D721Med (cell line): ENCODE measurements around the gene SPEM3.

Experiments
- DNase-seq: peaks from one replicate; pipeline ENCODE4 v3.0.0; 2011; ENCODE audit warnings: low spot score; ENCODE audit not compliant: insufficient read length
- FAIRE-seq: peaks from 2 replicates; lab custom pipeline; 2011; peaks lifted over from hg19 to GRCh38; lab: Jason Lieb, UNC
- CTCF ChIP-seq: IDR thresholded peaks from 2 replicates; pipeline ENCODE4 v1.5.1; 2012; ENCODE audit warnings: mild to moderate bottlenecking, control low read depth; ENCODE audit not compliant: insufficient read depth; ENCODE audit errors: missing control alignments

The SPEM3 gene

GRCh38 chr17:7383742-7384488 is 44.7 kb upstream of the SPEM3 start:
- TF ChIP-seq CTCF = no peak
- no peak for DNase-seq
- no peak for FAIRE-seq

- DNase-seq = peak; percentile 11
- no peak for FAIRE-seq
- TF ChIP-seq CTCF = no peak
Measured at GRCh38 chr17:7384489-7385081, 44.1 kb upstream of the SPEM3 start.

- TF ChIP-seq CTCF = no peak
- DNase-seq (peak; percentile 7), FAIRE-seq (no peak)
Measured at GRCh38 chr17:7388856-7389255, 39.8 kb upstream of the SPEM3 start.

GRCh38 chr17:7389924-7390910 is 38.4 kb upstream of the SPEM3 start:
- DNase-seq (no peak), FAIRE-seq (no peak)
- TF ChIP-seq CTCF = no peak

GRCh38 chr17:7391307-7391706 is 37.4 kb upstream of the SPEM3 start:
- no peak for DNase-seq
- TF ChIP-seq CTCF = no peak
- no peak for FAIRE-seq

- TF ChIP-seq CTCF = no peak
- FAIRE-seq (no peak), DNase-seq (no peak)
Measured at GRCh38 chr17:7392696-7393612, 35.7 kb upstream of the SPEM3 start.
